HepG2 (cell line): ENCODE measurements around the gene MLX. TPM values are rescaled to one million over a fixed set of nuclear protein-coding genes. Genes with fewer than 3 reads are reported as not detected.

Source experiments
- AGO2 ChIP-seq: fragments of 200-400 bp; formaldehyde crosslinking; optimal IDR thresholded peaks from 2 replicates; pipeline ENCODE3; 2017; ENCODE audit warnings: mild to moderate bottlenecking, low read depth, low read length, moderate library complexity
- AHR ChIP-seq: IDR thresholded peaks from 2 replicates; pipeline ENCODE4 v1.6.1; 2018; ENCODE audit warnings: missing genetic modification reagents, missing compliant biosample characterization
- ATAD3A ChIP-seq: sonication (generic); formaldehyde crosslinking; IDR thresholded peaks from 2 replicates; pipeline ENCODE4 v1.4.0; 2020; ENCODE audit warnings: missing genetic modification reagents
- ATF7-NPFF ChIP-seq: sonication (generic); formaldehyde crosslinking; IDR thresholded peaks from 2 replicates; pipeline ENCODE4 v1.8.1; 2023; ENCODE audit warnings: mild to moderate bottlenecking, low read depth, missing genetic modification reagents, moderate library complexity
- BCLAF1 ChIP-seq: fragments of 450-650 bp; IDR thresholded peaks from 2 replicates; pipeline ENCODE4 v1.6.1; 2017; ENCODE audit warnings: mild to moderate bottlenecking
- JUNB ChIP-seq: sonication (generic); formaldehyde crosslinking; IDR thresholded peaks from 2 replicates; pipeline ENCODE4 v1.8.0; 2022; ENCODE audit warnings: missing genetic modification reagents, mild to moderate bottlenecking, borderline replicate concordance
- MYC ChIP-seq: sonication (generic); formaldehyde crosslinking; IDR thresholded peaks from 2 replicates; pipeline ENCODE4 v1.9.0; 2021; ENCODE audit warnings: missing genetic modification reagents, borderline replicate concordance
- PLRG1 ChIP-seq: fragments of 450-650 bp; conservative IDR thresholded peaks from 2 replicates; pipeline ENCODE4 v1.6.1; 2016
- RBFOX2 ChIP-seq: fragments of 200-400 bp; formaldehyde crosslinking; IDR thresholded peaks from 2 replicates; pipeline ENCODE4 v1.6.1; 2017; ENCODE audit warnings: low read depth, mild to moderate bottlenecking, low read length
- RBM39 ChIP-seq: fragments of 200-400 bp; formaldehyde crosslinking; IDR thresholded peaks from one replicate; pipeline ENCODE4 v1.6.1; 2018; ENCODE audit warnings: antibody characterized with exemption, mild to moderate bottlenecking, low read depth, low read length; ENCODE audit not compliant: poor library complexity, severe bottlenecking
- RFX1 ChIP-seq: fragments of 450-650 bp; IDR thresholded peaks from 2 replicates; pipeline ENCODE4 v1.6.1; 2017
- SMAD3 ChIP-seq: sonication (generic); formaldehyde crosslinking; IDR thresholded peaks from 2 replicates; pipeline ENCODE4 v1.4.0; 2020; ENCODE audit warnings: missing genetic modification reagents
- SMARCC2 ChIP-seq: fragments of 450-650 bp; IDR thresholded peaks from 2 replicates; pipeline ENCODE4 v1.6.1; 2017; ENCODE audit warnings: antibody characterized with exemption, mild to moderate bottlenecking
- SNAPC5 ChIP-seq: sonication (generic); formaldehyde crosslinking; IDR thresholded peaks from 2 replicates; pipeline ENCODE4 v1.8.1; 2023; ENCODE audit warnings: mild to moderate bottlenecking, missing genetic modification reagents, borderline replicate concordance
- SOX5 ChIP-seq: IDR thresholded peaks from 2 replicates; pipeline ENCODE4 v1.6.1; 2016; ENCODE audit warnings: borderline replicate concordance
- ZFX ChIP-seq: sonication (generic); formaldehyde crosslinking; IDR thresholded peaks from 2 replicates; pipeline ENCODE4 v1.4.0; 2020; ENCODE audit warnings: mild to moderate bottlenecking, low read depth, missing genetic modification reagents, moderate library complexity
- ZKSCAN8 ChIP-seq: IDR thresholded peaks from 2 replicates; pipeline ENCODE4 v1.6.1; 2016; ENCODE audit warnings: borderline replicate concordance, missing genetic modification reagents, missing compliant biosample characterization
- ZNF20 ChIP-seq: sonication (generic); formaldehyde crosslinking; IDR thresholded peaks from 2 replicates; pipeline ENCODE4 v1.4.0; 2020; ENCODE audit warnings: mild to moderate bottlenecking, moderate library complexity, missing genetic modification reagents
- ZNF569 ChIP-seq: sonication (generic); formaldehyde crosslinking; IDR thresholded peaks from 2 replicates; pipeline ENCODE4 v1.5.0; 2020; ENCODE audit warnings: mild to moderate bottlenecking, missing genetic modification reagents, moderate library complexity, borderline replicate concordance
- ZNF609 ChIP-seq: sonication (generic); formaldehyde crosslinking; IDR thresholded peaks from 2 replicates; pipeline ENCODE4 v1.4.0; 2020; ENCODE audit warnings: mild to moderate bottlenecking, missing genetic modification reagents, borderline replicate concordance
- polyA plus RNA-seq, 8 experiments: library from polyadenylated mRNA; depleted of rRNA in 3 of 8; stranded (reverse) in 7 of 8; unstranded in 1 of 8; fragments of >200 nt; fragmentation: Illumina TruSeq in 4 of 8; extraction: Trizol in 4 of 8; gene quantifications; 2 replicates each; pipeline versions ENCODE4 v1.2.1 to v1.2.3, GENCODE V29; 2011 to 2016; ENCODE audit warnings: low read depth in 4 of 8, missing spikeins in 1 of 8, mixed read lengths in 1 of 8; ENCODE audit not compliant: insufficient read depth in 1 of 8
- total RNA-seq, 5 experiments: library from RNA; depleted of rRNA; stranded (reverse); fragments of >200 nt; fragmentation: Illumina TruSeq; extraction: Trizol; gene quantifications; 2 replicates each; pipeline ENCODE4 v1.2.3, GENCODE V29; 2016; ENCODE audit warnings: low read depth in 1 of 5

The MLX gene
- total and polyA plus RNA-seq, 2 of the 13 experiments (the other 11 are each of a cell fraction or from before 2014, with no cell fraction given), result 38.9 to 74.4 TPM

GRCh38 chr17:42554250-42555121 is 12.4 kb upstream of the MLX start (continued):
- TF ChIP-seq ZNF20 (no peak), SOX5 (CRISPR knock-in tag) (peak; percentile 72; the same call in 1 of the 2 replicates), ZKSCAN8 (CRISPR knock-in tag) (peak; percentile 94), RFX1 (no peak), SMARCC2 (no peak), SNAPC5 (CRISPR knock-in tag) (no peak), AHR (CRISPR knock-in tag) (peak; percentile 87; the same call in 1 of the 2 replicates), RBFOX2 (peak; percentile 96), SMAD3 (no peak; the same call in 1 of the 2 replicates), ZFX (CRISPR knock-in tag) (peak; percentile 98), ZNF569 (no peak), AGO2 (peak; percentile 63), PLRG1 (no peak), ATAD3A (CRISPR knock-in tag) (no peak; the same call in 1 of the 2 replicates), ZNF609 (CRISPR knock-in tag) (peak; percentile 78), ATF7-NPFF (CRISPR knock-in tag) (no peak), MYC (CRISPR knock-in tag) (peak; percentile 81; the same call in 1 of the 2 replicates), BCLAF1 (no peak), JUNB (CRISPR knock-in tag) (no peak), RBM39 (peak; percentile 84)
